GM18951 (cell line): ENCODE results near the gene RARG.

ENCODE experiments used
- POLR2A ChIP-seq: IDR thresholded peaks from 4 replicates; pipeline ENCODE4 v1.6.1; 2011; ENCODE audit warnings: mild to moderate bottlenecking; ENCODE audit not compliant: insufficient read length, insufficient read depth; ENCODE audit errors: extremely low read depth
- in situ Hi-C: fragments of 300-500 bp; cut with MboI; formaldehyde crosslinking; loops from one replicate; pipeline ENCODE4 v1.12.0; 2022; ENCODE audit warnings: low sequenced_read_pairs, mixed read lengths, inconsistent platforms; ENCODE audit not compliant: unreplicated experiment

The RARG gene

DNA sequence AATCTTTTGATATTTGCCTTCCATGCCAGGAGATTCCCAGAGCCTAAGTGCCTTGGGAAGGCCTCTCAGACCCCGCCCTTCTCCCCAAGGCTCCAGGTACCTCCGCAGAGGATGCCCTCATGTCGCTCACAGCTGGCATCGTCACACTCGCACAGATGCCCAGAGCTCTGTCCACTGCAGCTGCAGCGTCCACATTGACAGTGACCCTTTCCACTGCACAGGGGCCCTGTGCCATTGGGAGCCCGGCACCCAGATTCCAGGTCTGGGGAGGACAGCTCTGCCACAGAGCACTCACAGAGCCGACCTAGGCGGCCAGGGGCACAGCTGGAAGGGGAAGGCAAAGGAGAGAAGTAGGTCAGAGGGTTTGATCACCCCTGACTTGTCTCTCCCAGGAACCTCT lies 39.0 kb downstream of the RARG start:
- in situ Hi-C loops, result no loop called here

DNA sequence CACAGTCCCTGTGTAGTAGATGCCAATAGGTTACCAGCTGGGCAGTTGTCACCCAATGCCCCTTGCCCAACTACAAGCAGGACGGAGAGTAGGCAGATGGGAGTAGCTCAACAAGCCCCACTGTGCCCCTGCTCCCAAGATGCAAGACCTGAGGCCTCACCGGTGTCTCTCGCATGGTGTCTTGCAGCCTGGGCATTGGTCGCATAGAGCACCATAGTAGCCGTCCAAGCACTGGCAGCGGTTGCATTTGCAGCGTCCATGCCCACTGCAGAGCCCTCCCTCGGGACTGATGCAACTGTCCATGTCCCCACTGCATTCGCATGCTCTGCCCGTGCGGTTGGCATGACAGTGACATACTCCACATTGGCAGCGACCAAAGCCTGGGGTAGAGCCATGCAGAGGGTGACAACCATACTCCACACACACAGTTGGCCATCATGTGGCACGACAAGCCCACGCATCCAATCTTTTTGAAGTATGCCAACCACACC lies 39.4 kb downstream of the RARG start:
- in situ Hi-C loops, result no loop called here
- TF ChIP-seq POLR2A, result no peak

More for the DNA sequence above, 39.0 kb downstream of the RARG start:
- TF ChIP-seq POLR2A, result no peak

- in situ Hi-C loops, result no loop called here
- TF ChIP-seq POLR2A, result no peak
Observed at GRCh38 chr12:53191885-53192530, 40.0 kb downstream of the RARG start.

GRCh38 chr12:53191096-53191884 lies 40.7 kb downstream of the RARG start:
- in situ Hi-C loops, result no loop called here
- no peak for TF ChIP-seq POLR2A

DNA sequence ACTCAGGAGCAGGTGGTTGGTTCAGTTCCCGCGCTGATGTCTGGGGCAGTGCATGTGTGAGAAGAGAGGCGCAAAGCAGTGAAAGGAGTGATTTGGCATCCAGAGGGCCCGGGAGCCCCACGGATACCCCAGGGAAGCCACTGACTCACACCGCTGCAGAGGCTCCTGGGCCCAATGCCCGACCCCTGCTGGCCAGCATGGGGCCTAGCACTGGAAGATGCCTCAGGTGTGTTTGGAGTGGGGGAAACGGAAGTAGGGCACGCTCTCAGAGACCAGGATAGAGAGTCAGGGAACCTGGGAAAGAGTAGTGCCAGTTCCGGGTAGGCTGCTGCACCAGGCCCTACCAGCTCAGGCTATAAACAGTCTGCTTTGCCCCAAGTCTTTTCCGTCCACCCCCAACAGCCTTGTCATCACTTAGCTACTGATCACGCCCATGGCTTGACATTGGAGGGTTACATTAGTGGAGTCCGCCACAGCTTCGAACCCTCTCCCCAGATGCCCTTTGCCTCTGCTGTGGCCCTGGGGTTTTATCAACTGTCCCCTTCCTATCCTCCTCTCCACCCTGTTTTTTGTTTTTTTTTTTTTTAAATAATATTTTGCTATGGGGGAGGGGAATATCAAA lies 41.8 kb downstream of the RARG start:
- in situ Hi-C loops, result no loop called here
- TF ChIP-seq POLR2A, result peak; percentile 36

DNA sequence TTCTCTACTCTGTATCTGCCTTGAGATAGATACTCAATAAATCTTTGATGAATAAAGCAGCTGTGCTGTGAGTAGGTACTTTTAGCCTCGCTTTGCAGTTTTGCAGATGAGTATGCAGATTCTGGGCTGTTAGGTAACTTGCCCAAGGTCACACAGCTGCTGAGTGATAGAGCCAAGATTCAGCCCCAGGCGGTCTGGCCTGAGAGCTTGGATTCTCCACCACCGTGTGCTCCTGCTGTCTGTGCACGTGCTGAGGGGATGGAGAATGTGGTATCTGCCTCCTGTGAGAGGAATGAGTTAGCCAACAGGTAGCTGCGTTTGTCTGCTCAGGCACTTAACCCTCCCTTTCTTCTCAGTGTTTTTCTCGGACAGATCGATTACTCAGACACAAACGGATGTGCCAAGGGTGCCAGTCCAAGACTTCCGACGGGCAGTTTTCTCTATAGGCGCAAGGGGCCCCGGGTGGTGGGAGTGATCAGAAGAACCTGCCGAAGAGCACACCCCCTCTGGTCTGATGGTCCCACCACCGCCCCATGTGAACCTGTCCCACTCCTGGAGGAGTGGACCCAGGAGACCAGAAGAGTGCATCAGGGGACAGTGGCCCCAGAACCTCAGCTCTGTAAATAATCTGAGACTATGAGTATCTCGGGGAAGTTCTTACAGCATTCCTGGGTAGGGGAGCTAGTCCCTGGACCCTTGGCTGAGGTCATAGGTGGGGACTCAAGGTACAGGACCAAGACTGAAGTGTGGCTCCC lies 44.7 kb downstream of the RARG start:
- in situ Hi-C loops, result no loop called here
- no peak for TF ChIP-seq POLR2A

GRCh38 chr12:53186745-53187144 lies 45.3 kb downstream of the RARG start:
- TF ChIP-seq POLR2A, result no peak
- in situ Hi-C loops, result no loop called here

- in situ Hi-C loops, result no loop called here
- TF ChIP-seq POLR2A, result no peak
Observed at GRCh38 chr12:53185582-53186153, 46.3 kb downstream of the RARG start.

- in situ Hi-C loops, result no loop called here
- no peak for TF ChIP-seq POLR2A
Observed at GRCh38 chr12:53184828-53185227, 47.2 kb downstream of the RARG start.

DNA sequence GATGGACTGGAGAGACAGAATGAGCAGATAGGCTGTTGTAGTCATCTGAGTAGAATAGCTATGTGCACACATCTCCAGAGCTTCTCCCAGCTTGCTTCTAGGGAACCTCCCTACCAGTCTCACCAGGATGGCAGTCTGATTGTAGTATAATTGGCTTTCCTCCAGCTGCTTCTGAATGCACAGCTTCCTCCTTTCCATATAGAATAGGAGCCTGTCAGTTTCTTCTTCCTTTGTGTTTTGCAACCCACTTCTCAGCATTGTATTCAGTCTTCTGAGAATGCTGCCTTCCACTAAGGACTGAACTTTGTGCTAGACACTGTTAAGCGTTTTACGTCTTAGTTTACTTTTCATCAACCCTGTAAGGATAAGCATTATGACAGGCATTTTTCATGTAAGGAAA lies 49.1 kb downstream of the RARG start:
- in situ Hi-C loops, result no loop called here
- TF ChIP-seq POLR2A, result no peak

DNA sequence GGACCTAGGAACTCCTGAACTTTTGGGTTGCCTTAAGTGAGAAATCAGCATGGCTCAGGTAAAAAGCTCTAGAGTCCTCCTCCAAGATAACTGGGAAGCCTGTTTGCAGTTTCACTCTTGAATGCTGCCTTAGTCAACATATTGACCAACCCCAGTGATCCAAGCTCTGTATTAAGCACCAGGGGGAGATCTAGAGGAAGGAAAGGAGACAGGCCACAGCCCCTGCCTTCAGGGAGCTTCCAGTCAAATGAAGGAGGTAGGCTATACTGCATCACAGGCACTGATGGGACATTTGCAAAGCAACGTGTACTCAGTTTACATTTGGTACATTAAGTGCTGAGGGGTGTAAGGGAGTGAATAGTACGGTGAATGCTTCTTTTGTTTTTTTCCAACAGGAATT lies 50.1 kb downstream of the RARG start:
- in situ Hi-C loops, result no loop called here
- no peak for TF ChIP-seq POLR2A

DNA sequence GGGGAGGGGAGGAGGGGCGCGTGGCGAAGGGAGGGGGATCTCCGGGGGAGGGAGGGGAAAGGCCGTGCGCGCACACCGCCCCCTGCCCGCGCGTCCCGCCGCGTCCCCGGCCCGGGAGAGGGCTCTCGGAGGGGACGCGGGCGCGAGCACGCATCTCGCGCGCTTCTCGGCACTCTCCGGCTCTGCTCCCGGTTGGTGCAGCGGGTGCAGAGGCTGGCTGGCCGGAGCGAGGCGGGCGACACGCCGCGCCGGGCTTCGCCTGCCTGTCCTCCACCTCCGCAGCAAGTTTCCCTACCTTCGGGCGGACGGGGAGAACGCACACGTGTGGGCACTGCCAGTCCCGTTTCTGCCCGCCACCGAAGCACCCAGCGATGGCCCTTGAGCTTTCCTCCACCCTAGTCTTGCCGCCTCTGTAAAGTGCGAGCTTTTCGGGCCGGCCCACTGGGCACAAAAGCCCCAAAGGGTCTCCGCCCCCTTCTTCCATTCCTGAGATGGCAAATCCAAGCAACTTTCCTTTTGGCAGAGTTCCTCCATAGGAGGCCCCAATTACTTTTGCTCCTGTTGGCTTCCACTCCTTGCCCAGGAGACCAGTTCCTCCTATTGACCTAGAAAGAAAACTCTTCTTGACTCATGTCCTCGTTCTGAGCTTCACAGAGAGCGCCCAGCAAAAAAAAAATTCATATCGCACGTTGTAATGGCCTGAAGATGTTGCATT lies 50.9 kb downstream of the RARG start:
- no peak for TF ChIP-seq POLR2A
- in situ Hi-C loops, result no loop called here
